ENCODE measurements around the gene NXPH3.

The NXPH3 gene

GRCh38 chr17:49616086-49616485 lies 40.4 kb downstream of the NXPH3 start:
- in situ Hi-C loops (cut with MboI; ENCODE audit: low sequenced_read_pairs): no loop called here

GRCh38 chr17:49616601-49617131 lies 41.0 kb downstream of the NXPH3 start:
- in situ Hi-C loops (cut with MboI; ENCODE audit: low sequenced_read_pairs): no loop called here

GRCh38 chr17:49618028-49618611 lies 42.4 kb downstream of the NXPH3 start:
- in situ Hi-C loops (cut with MboI; ENCODE audit: low sequenced_read_pairs): no loop called here

- in situ Hi-C loops (cut with MboI; ENCODE audit: low sequenced_read_pairs): no loop called here
Measured at GRCh38 chr17:49621420-49621819, 45.7 kb downstream of the NXPH3 start.

- in situ Hi-C loops (cut with MboI; ENCODE audit: low sequenced_read_pairs): no loop called here
Measured at GRCh38 chr17:49621946-49622529, 46.4 kb downstream of the NXPH3 start.

GRCh38 chr17:49624896-49625295 lies 49.2 kb downstream of the NXPH3 start:
- in situ Hi-C loops (cut with MboI; ENCODE audit: low sequenced_read_pairs): no loop called here

GRCh38 chr17:49629447-49629846 lies 53.8 kb downstream of the NXPH3 start:
- in situ Hi-C loops (cut with MboI; ENCODE audit: low sequenced_read_pairs): no loop called here

- in situ Hi-C loops (cut with MboI; ENCODE audit: low sequenced_read_pairs): no loop called here
Measured at GRCh38 chr17:49630113-49630900, 54.6 kb downstream of the NXPH3 start.

GRCh38 chr17:49631496-49631895 lies 55.8 kb downstream of the NXPH3 start:
- in situ Hi-C loops (cut with MboI; ENCODE audit: low sequenced_read_pairs): no loop called here

All from hTERT RPE-1 (cell line).